GM04503 (cell line): ENCODE data around the gene DNAJC21.

Experiments used
- DNase-seq: peaks from one replicate; pipeline ENCODE4 v3.0.0-alpha.2; 2012; ENCODE audit warnings: low read depth

Gene DNAJC21

DNA sequence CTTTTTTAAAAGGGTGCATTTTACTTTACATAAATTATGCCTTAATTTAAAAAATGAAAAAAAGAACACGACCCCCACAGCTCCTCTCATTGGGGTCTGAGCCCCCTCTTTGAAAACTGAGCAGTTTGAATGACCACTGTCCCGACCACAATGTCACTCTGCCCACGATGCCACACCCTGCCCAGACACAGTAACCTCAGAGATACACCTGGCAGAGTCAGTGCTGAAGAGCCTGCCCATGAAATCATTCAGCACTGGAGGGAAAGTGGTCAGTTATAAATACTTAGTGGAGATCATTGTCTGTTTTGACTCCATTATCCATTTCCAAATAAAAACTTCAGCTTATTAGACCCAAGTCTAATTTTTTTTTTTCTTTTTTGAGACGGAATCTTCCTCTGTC is 49.3 kb downstream of the DNAJC21 start:
- DNase-seq: no peak

DNA sequence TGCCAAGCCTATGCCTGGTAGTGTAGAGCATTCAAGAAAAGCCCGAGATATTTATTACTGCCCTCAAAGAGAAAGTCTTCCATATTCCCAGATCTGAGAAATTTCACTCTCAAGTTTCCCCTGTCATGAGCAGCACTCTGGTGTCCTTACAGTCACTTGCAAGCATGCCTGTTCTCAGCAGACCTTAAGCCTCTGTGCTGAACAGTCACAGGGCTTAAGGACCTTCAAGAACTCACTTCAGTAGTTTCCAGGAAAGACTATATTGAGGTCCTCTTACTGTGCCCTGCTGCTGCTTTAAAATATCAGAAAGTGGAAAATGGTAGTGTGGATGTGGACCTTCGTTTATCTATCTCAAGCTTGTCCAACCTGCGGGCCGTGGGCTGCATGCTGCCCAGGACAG is 53.5 kb downstream of the DNAJC21 start:
- no peak for DNase-seq

DNA sequence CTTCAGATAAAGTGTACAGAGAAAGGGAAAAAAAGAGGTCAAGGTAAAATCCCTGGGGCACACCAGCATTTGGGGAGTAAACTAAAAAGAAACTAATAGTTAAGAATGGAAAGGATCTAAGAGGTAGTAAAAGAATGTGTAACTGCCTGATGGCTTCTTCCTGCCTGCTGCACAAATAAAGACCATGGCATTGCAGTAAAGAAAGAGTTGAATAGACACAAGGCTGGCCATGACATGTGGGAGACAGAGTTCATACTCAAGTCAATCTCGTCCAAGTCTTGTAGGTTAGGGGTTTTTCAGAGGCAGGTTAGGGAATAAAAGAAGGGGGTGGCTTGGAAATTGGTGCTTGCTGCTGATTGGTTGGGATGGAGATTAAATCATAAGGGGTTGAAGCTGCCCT is 57.6 kb downstream of the DNAJC21 start:
- DNase-seq: no peak

DNA sequence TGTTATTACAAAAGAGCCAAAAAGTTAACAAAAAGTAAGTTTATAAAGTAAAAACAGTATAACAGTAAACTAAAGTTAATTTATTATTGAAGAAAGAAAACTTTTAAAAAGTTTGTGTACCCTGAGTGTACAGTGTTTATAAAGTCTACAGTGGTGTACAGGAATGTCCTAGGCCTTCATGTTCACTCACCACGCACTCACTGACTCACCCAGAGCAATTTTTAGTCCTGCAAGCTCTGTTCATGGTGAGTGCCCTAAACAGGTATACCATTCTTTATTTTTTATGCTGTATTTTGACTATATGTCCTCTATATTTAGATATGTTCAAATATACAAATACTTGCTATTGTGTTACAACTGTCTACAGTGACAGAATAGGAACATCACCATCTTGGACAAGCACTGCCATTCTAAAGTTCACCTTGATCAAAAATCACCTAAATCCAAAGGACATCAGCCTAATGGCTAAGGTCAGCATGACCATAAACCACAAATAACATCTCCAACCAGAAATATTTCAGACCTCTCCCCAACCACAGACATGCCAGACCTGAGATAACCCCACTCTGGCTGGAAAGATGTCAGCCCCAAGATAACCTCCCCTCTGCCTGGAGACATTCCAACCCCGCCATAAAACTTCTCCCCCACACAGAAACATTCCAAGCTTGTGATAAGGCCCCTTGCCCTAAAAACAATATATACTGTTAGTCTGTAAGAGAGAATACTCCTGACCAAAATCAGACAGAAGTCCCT is 62.3 kb downstream of the DNAJC21 start:
- no peak for DNase-seq

DNA sequence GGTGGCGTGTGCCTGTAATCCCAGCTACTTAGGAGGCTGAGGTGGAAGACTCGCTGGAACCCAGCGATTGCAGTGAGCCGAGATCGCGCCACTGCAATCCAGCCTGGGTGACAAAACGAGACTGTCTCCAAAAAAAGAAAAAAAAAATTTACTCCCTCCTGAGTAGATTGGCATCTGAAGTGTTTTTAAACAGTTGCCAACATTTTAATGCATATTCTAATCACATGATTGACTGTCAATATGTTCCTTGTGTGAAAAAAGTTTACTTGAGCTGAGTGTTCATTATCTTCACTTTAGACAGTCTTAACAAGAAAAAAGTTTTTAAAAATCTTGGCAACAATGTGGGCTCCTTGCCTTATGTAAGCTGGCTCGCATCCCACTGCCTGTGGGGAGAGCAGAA is 64.6 kb downstream of the DNAJC21 start:
- no peak for DNase-seq

DNA sequence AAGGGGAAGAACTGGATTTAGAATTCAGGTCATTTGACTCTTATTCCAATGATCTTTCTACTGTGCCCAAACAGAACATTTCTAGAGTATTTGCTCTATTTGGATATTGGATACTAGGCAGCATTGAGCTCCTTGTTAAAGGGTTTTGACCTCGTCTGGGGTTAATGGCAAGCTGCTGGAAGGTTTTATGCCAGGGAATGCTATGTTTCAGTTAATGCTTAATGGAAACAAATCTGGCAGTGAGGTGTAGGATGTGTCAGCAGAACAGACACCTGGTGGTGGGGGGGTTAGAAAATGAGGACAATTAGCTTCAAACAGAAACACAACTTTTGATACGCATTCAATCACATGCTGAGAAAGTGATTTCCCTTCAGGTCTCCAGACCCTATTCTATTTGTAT is 66.9 kb downstream of the DNAJC21 start:
- DNase-seq: no peak

DNA sequence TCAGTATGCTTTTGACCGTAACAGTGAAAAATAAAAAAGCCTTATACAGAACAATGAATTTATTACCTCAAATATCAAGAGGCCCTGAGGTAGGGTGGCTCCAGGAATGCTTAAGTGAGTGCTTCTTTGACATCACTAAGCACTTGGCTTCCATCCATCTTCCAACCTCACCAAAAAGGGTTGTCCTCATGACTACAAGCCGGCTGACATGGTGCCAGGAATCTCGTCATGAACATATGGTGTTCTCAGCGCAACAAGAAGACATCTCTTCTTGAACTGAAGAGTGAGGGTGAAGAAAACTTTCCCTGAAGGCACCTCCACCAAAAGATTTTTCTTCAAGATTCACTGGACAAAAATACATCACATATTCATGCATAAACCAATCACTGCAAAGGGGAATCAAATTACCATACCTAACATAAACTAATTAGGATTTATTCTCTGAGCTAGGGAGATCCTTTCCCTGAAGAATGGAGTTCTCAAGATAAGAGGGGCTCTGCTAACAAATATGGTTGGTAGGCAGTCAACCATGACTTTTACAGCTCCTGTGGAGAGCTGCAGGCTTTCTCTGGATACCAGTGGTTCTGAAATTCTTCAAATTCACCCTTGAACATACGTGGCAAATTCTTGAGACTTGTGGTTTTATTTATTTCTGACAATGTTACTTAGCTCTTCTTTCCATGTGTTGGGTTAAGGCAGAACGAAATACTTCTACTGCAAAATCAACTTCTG is 68.9 kb downstream of the DNAJC21 start:
- DNase-seq: no peak

DNA sequence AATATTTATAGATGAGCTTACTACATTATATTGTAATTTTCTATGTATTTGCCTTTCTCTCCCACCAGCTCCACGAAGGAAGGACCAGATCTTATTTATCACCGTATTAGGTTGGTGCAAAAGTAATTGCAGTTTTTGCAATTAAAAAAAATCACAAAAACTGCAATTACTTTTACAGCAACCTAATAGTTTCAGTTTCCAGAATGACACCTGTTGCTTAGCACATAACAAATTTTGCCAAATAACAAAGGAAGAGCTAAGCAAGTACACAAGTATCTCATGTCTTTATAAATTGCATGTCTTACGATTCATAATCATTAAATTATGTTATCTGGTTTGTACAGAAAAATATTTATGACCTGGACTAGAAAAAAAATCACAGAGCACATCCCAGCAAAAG is 72.5 kb downstream of the DNAJC21 start:
- no peak for DNase-seq

DNA sequence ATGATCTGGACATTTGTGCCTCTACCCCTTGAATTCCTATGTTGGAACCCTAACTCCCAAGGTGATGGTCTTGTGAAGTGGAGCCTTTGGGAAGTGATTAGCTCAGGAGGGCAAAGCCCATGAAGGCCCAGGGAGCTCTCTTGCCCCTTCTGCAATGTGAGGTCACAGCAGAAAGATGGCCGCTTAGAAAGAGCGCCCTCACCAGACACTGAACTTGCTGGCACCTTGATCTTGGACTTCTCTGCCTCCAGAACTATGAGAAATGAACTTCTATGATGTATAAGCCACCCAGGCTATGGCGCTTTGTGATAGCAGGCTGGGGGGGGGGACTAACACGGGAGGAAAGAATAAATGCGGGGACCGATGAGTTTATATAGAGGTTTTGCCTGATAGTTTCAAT is 73.1 kb downstream of the DNAJC21 start:
- DNase-seq: no peak

DNA sequence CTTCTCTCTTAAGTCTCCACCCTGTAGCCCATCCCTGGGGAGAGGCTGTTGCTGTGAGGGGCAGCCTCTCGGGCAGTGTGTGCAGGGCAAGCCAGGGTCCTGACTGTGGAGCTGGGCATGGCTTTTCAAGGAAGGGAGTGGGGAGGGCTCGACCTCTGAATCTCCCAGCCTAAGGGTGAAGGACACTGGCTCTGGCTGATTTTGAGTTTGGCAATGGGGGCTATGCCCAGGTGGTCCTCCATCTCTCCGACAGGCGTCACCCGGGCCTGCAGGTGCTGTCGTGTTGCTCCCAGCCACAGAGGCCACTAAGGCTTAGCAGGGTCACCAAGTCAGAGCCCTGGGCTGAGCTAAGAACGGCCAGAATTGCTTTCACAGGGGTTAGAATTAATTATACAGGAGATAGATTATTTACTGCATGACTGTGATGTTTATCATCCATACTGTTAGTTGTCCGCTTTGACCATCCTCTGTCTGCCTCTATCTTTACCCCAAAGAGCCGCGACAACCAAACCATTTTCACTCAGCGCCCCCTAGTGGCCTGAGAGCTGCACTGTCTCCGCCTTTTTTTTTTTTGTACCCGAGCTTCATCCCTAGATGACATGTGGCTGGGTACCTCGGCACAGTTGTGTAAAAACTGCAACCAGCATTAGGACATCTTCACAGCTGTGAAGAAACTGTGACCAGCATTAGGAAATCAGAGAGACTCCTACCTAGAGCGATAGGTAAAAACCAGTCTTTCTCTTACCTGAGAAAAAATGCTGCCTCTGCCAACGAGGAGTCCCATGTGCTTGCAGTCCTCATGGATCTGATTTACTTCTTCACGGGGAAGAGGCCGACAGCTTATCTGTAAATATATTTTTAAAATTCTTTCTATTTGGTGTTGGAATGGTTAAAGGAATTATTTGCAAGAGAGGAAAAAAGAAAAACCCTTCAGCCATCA is 73.9 kb downstream of the DNAJC21 start:
- DNase-seq: no peak

DNA sequence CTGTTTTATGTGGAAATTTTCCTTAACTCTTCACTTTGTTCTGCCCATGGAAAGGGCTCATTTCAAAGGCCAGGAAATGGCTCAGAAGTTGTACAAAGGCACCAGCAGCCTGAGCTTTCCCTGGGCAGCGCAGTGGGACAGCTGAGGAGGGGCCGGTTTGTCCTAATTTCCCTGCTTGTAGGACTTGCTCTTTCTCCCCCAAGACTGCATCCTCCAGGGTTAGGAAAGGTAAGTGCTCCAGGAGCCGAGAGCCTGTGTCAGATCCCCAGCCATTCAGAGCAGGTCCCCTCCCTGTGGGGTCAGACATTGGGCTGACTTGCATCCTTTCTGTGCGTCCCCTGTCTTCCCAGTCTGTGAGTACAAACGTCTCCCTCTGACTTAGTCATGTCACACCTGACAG is 74.8 kb downstream of the DNAJC21 start:
- DNase-seq: no peak

DNA sequence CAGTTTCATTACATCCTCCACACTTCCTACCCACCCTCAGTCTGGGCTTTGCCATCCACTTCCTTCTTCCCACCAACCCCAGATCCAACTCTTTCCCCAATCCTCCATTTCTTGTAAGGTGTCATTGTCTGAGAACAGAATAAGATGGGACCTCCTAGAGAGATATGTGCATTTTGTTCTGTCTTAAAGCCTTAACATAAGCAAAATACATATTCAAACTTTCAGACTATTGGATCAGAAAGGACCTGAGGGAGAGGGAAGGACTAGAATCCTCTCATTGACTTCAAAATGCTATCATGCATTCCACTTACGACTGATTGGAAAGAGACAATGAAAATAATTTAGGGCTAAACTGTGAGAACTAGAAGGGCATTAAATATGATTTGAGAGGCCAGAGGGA is 75.4 kb downstream of the DNAJC21 start:
- DNase-seq: no peak
